ENCODE results near the gene TPCN2.

The TPCN2 gene

DNA sequence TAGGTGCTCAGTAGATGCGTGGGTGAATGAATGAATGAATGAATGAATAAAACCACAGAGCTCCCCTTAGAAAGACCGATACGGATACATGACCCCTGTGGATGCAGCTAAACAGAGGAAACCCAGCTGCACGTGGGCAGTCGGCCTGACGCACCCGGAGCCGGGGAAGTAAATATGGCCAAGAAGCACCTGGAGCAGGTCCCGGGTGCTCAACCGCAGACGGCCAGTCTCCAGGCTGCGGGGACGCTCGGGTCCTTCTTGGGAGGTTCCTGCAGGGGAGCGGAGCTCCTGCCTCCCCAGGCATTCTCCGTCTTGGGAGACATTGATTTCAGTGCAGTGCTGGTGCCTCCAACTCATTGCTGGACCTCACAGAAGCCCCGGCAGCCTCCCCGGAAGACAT, 11.7 kb upstream of the TPCN2 start:
- in situ Hi-C loops (cut with HindIII; ENCODE audit: low sequenced_read_pairs): no loop called here
- H3K4me3 ChIP-seq (ENCODE audit: low read depth, low read length): no peak overlapping the region
- TF ChIP-seq, protein P1, sequence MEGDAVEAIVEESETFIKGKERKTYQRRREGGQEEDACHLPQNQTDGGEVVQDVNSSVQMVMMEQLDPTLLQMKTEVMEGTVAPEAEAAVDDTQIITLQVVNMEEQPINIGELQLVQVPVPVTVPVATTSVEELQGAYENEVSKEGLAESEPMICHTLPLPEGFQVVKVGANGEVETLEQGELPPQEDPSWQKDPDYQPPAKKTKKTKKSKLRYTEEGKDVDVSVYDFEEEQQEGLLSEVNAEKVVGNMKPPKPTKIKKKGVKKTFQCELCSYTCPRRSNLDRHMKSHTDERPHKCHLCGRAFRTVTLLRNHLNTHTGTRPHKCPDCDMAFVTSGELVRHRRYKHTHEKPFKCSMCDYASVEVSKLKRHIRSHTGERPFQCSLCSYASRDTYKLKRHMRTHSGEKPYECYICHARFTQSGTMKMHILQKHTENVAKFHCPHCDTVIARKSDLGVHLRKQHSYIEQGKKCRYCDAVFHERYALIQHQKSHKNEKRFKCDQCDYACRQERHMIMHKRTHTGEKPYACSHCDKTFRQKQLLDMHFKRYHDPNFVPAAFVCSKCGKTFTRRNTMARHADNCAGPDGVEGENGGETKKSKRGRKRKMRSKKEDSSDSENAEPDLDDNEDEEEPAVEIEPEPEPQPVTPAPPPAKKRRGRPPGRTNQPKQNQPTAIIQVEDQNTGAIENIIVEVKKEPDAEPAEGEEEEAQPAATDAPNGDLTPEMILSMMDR (IDR thresholded peaks at IDR 0.05; ENCODE audit: low read depth, low read length, missing control alignments): no peak
- no peak for DNase-seq (ENCODE audit: low read depth)

DNA sequence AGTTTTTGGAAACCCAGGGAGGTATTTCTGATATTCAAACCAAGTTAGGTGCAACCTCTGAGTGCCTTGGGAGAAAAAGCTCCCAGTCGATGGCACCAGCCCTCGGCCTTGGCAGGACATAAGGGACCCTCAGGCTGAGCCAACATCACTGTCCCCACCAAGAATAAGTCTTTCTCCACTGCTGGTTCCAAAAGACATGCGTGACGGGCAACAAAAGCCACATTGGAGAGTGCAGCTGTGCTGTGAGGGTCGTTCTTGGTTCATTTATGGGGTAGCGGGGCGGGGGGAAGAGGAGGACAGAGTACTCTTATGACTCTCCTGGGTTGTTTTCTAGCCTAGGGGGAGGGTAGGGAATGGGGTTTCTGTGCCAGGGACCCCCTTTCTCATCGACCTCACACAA, 11.2 kb upstream of the TPCN2 start:
- in situ Hi-C loops (cut with HindIII; ENCODE audit: low sequenced_read_pairs): no loop called here
- H3K4me3 ChIP-seq (ENCODE audit: low read depth, low read length): no peak overlapping the region
- DNase-seq (ENCODE audit: low read depth): no peak
- TF ChIP-seq, protein P1 (IDR thresholded peaks at IDR 0.05; ENCODE audit: low read depth, low read length, missing control alignments): no peak

DNA sequence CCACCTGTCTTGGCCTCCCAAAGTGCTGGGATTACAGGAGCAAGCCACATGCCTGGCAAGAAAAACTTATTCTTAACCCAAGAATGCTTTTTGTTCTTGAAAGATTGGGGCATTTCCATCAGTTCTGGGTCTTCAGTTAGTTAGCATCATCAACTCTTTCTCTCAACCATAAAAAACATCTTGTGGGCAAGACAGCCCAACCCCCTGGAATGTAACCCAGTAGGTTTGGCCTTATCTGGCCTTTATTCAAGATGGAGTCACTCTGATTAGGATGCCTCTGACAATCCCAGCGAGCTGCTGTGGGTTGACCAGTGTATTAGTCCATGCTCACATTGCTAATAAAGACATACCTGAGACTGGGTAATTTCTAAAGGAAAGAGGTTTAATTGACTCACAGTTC, 9.2 kb upstream of the TPCN2 start:
- TF ChIP-seq, protein P1 (IDR thresholded peaks at IDR 0.05; ENCODE audit: low read depth, low read length, missing control alignments): no peak
- DNase-seq (ENCODE audit: low read depth): peak; percentile 77
- H3K4me3 ChIP-seq (ENCODE audit: low read depth, low read length): no peak overlapping the region
- in situ Hi-C loops (cut with HindIII; ENCODE audit: low sequenced_read_pairs): no loop called here

DNA sequence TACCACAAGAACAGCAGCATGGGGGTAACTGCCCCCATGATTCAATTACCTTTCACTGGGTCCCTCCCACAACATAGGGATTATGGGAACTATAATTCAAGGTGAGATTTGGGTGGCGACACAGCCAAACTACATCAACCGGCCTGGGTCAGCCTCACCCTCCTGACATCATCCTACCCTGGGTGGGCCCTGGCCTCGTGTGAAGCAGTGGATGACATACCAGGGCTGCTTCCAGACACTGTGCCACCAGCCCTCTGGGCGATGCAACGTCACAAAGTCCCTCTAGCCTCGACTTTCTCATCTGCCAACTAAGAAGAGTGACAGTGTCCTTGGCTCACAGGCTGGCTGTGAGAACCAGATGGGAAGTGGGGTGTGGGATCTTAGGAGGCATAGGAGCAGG, 8.7 kb upstream of the TPCN2 start:
- in situ Hi-C loops (cut with HindIII; ENCODE audit: low sequenced_read_pairs): no loop called here
- TF ChIP-seq, protein P1 (IDR thresholded peaks at IDR 0.05; ENCODE audit: low read depth, low read length, missing control alignments): no peak
- peak overlapping the region; percentile 2 for H3K4me3 ChIP-seq (ENCODE audit: low read depth, low read length)

DNA sequence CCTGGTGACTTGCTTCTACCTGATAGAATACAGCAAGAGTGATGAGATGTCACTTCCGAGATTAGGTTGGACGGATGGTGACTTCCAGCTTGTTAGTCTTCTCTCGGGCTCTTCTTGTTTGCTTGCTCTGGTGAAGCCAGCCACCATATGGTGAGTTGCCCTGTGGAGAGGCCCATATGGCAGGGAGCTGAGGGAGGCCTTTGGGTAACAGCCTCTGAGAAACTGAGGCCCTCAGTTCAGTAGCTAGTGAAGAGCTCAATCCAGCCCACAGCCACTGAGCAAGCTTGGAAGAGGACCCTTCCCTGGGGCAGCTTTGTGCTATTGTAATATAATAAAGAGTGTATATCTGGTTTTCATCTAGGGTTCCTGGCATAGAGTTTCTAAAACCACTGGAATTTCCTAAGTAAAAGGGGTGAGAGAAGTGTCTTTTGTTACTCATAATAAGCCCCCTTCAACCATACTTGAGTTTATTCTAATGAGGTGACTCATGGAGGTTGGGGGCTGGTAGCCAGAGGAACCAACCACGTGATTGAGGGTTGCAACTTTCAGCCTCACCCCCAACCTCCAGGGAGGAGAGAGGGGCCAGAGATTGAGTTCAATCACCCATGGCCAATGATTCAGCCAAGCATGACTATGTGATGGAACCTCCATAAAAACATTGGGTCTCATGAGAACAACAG, 8.0 kb upstream of the TPCN2 start:
- DNase-seq (ENCODE audit: low read depth): peak; percentile 96
- H3K4me3 ChIP-seq (ENCODE audit: low read depth, low read length): peak overlapping the region; percentile 2
- TF ChIP-seq, protein P1 (IDR thresholded peaks at IDR 0.05; ENCODE audit: low read depth, low read length, missing control alignments): no peak
- in situ Hi-C loops (cut with HindIII; ENCODE audit: low sequenced_read_pairs): no loop called here

More for the DNA sequence above, 8.7 kb upstream of the TPCN2 start:
- no peak for DNase-seq (ENCODE audit: low read depth)

DNA sequence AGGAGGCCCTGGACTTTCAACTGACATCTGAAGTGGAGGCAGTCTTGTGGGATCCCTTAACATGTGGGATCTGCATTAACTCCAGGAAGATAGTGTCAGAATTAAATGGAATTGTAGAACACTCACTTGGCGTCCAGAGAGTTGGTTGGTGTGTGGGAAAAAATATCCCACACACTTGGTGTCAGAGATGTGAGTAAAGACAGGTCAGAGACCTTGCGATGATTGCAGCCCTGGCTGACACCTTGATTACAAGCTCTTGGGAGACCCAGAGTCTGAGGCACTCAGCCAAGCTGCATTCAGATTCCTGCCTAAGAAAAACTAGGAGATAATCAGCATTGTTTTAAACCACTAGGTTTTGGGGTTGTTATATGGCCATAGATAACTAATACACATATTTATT, 7.2 kb upstream of the TPCN2 start:
- in situ Hi-C loops (cut with HindIII; ENCODE audit: low sequenced_read_pairs): no loop called here
- TF ChIP-seq, protein P1 (IDR thresholded peaks at IDR 0.05; ENCODE audit: low read depth, low read length, missing control alignments): no peak
- no peak overlapping the region for H3K4me3 ChIP-seq (ENCODE audit: low read depth, low read length)
- no peak for DNase-seq (ENCODE audit: low read depth)
